T1000 (cell line): ENCODE results near the gene KLK14.

ENCODE experiments used
- DNase-seq: peaks from one replicate; lab custom pipeline; 2025; ENCODE audit warnings: mixed read lengths; lab: John Stamatoyannopoulos, UW

KLK14 gene

DNA sequence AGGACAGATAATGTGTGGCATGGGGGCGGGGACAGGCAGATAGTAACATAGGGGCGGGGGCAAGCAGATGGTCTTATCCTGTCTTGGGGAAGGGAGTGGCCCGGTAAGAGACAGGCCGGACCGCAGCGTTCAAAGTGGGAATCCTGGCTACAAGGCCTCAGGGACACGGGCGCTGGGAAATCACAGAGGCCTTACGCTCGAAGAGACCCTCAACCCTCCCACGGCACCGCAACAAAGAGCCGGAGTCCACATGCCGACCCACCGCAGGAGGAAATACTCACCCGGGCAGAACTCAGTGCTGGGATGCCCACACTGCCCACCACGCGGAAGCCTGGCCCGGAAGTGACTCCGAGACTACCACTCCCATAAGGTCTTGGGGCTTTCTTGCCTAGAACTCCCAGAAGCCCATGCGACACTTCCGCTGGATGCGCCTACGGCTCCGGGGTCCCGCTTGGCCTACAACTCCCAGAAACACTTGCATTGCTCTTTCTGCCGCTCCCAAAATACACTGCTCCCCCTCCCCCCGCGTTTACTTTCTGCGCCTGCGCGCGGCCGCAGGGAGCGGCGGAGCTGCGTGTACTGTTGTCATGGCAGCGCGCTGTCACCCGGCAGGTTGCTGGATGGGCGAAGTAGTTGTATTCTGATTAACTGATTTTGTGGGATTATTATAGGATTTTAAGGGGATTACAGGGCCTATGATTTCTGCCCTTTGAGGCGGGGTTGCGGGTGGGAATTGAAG is 25.5 kb upstream of the KLK14 start, which contains the start of gene CTU1:
CTU1 (minus strand) TSS at position 344 of the 739 bp plus-strand sequence. CDS start 3,840 bp downstream, outside the sequence.
- peak; percentile 95 for DNase-seq

- no peak for DNase-seq
Measured at GRCh38 chr19:51107406-51108065, 24.8 kb upstream of the KLK14 start.

- DNase-seq: no peak
Measured at GRCh38 chr19:51103926-51104341, 21.2 kb upstream of the KLK14 start.

GRCh38 chr19:51102991-51103390 is 20.3 kb upstream of the KLK14 start:
- DNase-seq: no peak

GRCh38 chr19:51101171-51101865 is 18.6 kb upstream of the KLK14 start:
- DNase-seq: no peak

DNA sequence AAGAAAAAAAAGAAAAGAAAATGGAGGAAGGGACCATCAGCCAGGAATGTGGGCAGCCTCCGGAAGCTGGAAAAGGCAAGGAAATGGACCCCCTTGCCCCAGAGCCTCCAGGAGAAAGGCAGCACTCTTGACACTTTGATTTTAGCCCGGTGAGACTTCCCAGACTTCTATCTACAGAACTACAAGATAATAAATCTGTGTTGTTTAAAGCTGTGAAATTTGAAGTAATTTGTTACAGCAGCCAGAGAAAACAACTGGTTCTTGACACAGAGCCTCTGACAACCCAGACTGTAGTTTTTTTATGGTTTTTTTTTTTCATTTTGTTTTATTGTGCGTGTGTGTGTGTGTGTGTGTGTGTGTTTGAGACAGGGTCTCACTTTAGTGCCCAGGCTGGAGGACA is 17.9 kb upstream of the KLK14 start:
- DNase-seq: no peak

DNA sequence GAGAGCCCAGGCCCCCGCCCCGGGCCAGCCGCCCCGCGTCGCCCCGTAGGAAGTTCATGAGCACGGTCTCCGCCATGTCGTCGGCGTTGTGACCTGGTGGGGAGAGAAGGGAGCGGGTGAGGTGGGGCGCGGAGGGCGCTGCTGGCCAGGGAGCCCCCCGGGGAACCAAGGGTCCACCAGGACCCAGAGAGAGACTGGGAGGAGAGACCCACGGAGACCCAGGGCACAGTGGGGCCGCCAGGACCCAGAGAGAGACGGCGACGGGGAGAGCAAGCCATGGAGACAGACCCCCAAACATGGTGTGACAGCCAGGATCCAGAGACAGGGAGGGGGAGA is 16.3 kb upstream of the KLK14 start:
- DNase-seq: no peak

DNA sequence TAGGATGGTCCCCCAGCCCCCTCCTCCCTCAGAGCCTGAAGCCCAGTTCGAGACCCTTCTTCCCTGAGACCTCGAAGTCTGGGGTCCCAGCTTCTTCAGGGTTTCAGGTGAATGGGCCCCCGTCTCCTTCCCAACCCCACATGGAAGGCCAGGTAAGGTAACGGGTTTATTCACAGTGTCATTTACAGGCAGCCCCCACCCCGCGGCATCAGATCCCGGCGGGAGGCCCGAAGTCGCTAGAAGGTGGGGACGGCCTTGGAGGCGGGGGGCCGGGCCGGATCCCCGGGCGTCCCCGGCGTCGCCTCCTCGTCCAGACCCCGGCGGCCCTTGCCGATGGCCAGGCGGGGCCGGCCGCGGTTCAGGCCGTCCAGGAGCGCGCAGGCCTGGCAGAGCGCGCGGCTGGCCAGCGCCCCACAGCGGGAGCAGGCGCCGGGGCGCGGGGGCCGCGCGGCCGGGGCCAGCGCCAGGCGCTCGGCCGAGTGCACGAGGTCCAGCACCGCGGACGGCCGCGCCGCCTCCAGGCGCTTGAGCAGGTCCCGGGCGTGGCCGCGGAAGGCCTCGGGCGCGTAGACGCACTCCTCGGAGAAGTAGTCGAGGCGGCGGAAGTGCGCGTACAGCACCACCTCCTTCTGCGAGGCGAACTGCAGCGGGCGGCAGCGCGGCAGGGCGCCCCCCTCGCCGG is 15.8 kb upstream of the KLK14 start:
- DNase-seq: no peak

GRCh38 chr19:51097796-51098195 is 15.1 kb upstream of the KLK14 start:
- no peak for DNase-seq

- DNase-seq: no peak
Measured at GRCh38 chr19:51097166-51097738, 14.6 kb upstream of the KLK14 start.

DNA sequence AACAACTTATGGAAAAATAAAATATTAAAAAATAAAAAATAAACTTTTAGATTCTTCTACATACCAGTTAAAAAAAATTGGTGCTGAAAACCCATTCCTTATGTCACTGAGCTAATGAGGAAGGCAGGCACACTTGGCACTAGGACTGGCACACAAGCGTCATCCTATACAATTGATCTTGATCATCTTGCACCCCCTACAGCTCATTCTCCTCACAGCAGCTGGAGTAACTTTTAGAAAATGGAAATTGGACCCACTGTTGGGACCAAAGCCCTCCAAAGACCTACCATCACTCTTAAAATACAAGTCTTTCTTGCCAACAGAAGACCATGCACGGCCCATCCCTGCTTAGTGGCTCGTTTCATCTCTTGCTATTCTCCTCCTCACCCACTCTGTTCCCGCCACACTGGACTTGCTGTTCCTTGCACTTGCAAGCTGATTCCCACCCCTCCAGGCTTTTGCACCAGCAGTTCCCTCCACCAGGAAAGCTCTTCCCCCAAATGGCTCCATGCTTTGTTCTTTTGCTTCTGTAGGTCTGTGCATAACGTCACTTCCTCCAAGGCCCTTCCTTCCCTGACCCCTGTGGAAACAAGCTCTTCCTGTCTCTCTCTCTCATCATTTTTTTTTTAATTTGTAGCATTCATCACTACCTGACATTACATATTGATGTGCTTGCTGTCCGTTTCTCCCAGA is 13.9 kb upstream of the KLK14 start:
- DNase-seq: no peak

DNA sequence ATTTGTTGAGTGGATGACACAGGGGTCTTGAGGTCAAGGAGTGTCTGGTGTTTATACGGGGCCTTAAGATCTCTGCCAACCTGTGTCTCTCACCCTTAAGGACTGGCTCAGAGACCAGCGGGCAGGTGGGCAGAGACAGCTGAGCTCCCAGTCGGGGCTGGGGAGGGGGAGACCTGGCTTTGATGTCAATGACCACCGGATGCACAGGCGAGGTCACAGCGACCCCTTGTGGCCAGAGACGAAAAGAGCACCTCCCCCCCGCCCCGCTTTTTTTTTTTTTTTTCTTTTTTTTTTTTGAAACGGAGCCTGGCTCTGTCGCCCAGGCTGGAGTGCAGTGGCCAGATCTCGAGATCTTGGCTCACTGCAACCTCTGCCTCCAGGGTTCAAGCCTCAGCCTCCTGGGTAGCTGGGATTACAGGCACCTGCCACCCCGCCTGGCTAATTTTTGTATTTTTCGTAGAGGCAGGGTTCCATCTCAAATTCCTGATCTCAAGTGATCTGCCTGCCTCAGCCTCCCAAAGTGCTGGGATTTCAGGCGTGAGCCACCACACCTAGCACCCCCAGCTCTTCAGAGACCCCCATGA is 12.1 kb upstream of the KLK14 start:
- DNase-seq: no peak

- DNase-seq: no peak
Measured at GRCh38 chr19:51093510-51094345, 11.0 kb upstream of the KLK14 start.

DNA sequence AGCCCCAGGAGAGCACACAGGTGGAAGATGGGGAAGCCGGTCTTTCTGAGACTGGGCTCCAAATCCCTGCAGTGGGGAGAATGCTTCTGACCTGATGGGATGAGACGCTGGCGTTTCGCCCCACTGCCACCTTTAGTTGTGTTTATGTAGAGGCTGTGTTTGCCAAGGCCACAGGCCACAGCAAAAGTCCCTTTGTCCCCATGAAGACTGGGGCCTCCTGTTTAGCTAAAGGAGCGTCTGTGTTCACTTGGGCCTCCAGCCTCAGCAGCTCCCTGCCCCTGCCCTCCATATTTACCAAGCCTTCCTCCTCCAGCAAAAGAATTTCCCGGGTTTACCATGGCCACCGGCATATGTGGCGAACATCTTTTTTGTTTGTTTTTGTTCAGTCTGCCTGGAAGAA is 10.4 kb upstream of the KLK14 start:
- DNase-seq: no peak

GRCh38 chr19:51091895-51092873 is 9.5 kb upstream of the KLK14 start:
- no peak for DNase-seq

GRCh38 chr19:51091126-51091525 is 8.4 kb upstream of the KLK14 start:
- DNase-seq: no peak

- DNase-seq: no peak
Measured at GRCh38 chr19:51090471-51090870, 7.8 kb upstream of the KLK14 start.

DNA sequence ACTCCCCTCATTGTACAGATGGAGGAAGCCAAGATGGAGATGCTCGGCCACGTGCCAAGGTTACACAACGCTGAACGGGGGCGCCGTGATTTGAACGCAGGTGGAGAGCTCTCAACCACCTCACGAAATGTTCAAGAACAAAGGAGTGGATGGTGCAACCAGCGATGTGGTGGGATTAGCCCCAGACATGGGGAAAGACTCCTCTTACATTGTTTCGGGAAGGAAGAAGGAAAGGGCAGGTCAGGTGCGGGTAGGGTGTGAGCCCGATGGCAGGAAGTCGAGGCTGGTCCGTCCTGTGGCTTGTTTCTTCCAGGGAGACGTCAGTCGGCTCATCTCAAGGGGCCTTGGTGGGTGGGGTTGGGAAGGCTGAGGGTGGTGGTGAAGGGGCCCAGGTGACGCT is 7.1 kb upstream of the KLK14 start:
- DNase-seq: no peak
